Coronary artery (tissue), 2 donors: Measurements from ENCODE around the gene OSGEP.

Experiments used
- DNase-seq: peaks from one replicate; pipeline ENCODE4 v3.0.0-alpha.2; 2017; ENCODE audit warnings: low spot score
- H3K27ac ChIP-seq, 2 donors: fragments of 200-600 bp; sonication (generic); one replicate each; pipeline ENCODE4 v1.5.1; 2016 to 2019
- H3K4me3 ChIP-seq: fragments of 200-600 bp; sonication (generic); 2 replicates; pipeline ENCODE4 v1.5.1; 2016; ENCODE audit warnings: mild to moderate bottlenecking, moderate library complexity
- TF ChIP-seq, protein P1 (sequence below): fragments of 200-600 bp; sonication (generic); IDR thresholded peaks from one replicate; pipeline ENCODE4 v1.5.1; 2019; ENCODE audit warnings: antibody characterized with exemption

OSGEP gene

DNA sequence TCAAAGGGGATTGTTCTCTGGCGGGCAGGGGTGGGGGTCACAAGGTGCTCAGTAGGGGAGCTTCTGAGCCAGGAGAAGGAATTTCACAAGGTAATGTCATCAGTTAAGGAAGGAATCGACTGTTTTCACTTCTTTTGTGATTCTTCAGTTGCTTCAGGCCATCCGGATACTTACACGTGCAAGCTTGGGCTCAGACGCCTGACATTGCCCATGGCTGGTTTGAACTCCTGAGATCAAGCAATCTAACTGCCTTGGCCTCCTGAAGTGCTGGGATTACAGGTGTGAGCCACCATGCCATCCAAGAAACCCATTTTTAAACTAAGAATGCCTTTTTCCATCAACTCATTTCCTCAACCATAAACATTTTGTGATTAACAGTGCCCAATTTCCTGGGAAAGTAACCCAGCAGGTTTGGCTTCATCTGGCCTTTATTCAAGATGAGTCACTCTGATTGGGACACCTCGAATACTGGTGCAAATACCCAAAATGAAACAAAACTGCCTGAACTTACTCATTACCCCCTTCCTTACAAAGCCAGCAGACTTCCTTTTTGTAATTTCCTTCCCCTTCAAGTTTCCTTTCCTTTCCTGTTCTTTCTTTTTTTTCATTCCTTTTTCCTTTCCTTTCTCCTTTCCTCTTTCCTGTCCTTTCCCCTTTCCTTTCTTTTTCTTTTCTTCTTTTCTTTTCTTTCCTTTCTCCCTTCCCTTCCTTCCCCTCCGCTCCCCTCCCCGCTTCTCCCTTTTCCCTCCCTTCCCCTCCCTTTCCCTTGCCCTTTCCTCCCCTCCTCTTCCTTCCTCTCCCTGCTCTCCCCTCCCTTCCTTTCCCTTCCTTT is 40.5 kb upstream of the OSGEP start:
- Histone ChIP-seq H3K4me3 (no peak overlapping the region), H3K27ac (no peak overlapping the region)
- no peak for DNase-seq
- TF ChIP-seq, protein P1, sequence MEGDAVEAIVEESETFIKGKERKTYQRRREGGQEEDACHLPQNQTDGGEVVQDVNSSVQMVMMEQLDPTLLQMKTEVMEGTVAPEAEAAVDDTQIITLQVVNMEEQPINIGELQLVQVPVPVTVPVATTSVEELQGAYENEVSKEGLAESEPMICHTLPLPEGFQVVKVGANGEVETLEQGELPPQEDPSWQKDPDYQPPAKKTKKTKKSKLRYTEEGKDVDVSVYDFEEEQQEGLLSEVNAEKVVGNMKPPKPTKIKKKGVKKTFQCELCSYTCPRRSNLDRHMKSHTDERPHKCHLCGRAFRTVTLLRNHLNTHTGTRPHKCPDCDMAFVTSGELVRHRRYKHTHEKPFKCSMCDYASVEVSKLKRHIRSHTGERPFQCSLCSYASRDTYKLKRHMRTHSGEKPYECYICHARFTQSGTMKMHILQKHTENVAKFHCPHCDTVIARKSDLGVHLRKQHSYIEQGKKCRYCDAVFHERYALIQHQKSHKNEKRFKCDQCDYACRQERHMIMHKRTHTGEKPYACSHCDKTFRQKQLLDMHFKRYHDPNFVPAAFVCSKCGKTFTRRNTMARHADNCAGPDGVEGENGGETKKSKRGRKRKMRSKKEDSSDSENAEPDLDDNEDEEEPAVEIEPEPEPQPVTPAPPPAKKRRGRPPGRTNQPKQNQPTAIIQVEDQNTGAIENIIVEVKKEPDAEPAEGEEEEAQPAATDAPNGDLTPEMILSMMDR = no peak

DNA sequence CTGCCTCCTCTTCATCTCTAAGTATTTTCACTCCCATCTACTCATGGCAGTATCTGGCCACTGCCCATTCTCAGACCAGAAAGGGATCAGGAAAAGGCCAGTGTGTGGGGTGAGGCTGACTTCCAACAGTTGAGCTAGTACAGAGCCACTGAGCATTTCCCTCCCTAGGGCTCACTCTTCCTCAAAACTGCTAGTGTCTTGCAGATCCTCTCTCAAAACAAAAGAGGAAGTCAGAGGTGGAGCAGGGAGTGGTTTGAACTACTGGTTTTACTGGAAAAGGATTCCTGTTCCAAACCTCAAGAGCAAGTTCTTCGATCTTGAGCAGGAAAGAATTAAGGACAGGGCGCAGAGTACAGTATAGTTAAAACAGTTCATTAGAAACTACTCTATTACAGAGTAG is 39.0 kb upstream of the OSGEP start:
- DNase-seq = no peak
- H3K27ac ChIP-seq = peak overlapping the region in 1 of 2 donors; percentile 41
- TF ChIP-seq, protein P1 = no peak

DNA sequence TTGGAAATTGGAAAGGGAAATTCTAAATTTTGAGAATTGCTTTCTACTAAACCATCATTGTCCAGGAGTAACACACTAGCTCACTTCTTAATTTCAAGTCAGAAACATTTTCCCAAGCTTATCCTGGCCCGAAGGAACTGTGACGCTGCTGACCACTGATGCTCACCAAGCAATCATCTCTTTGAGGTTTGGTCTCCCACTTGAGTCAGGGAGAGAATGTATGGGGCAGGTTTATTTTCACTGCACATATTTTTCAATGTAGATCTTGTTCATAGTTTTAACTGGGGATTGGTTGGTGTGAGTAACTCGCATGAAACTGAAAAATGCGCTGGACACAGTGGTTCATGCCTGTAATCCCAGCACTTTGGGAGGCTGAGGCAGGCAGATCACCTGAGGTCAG is 37.9 kb upstream of the OSGEP start:
- no peak for DNase-seq
- Histone ChIP-seq H3K4me3 (no peak overlapping the region), H3K27ac (no peak overlapping the region)
- TF ChIP-seq, protein P1 = no peak

More for the DNA sequence above, 39.0 kb upstream of the OSGEP start:
- no peak overlapping the region for H3K4me3 ChIP-seq

DNA sequence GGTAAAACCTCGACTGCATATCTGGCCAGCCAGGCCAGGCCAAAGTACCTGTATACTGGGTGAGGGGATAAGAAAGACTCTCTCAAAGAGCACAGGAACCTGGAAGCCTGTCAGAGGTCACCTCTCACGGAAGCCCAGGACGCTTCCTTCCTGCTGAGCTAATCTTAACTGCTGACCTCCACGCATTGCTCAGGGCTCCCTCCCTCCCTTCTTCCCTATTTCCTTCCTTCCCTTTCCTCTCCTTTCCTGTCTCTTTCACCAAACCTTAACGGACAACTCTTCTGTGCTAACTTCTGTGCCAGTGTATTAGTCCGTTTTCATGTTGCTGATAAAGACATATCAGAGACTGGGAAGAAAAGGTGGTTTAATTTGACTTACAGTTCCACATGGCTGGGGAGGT is 36.0 kb upstream of the OSGEP start:
- no peak overlapping the region for H3K27ac ChIP-seq
- H3K4me3 ChIP-seq = no peak overlapping the region
- DNase-seq = no peak
- TF ChIP-seq, protein P1 = no peak

DNA sequence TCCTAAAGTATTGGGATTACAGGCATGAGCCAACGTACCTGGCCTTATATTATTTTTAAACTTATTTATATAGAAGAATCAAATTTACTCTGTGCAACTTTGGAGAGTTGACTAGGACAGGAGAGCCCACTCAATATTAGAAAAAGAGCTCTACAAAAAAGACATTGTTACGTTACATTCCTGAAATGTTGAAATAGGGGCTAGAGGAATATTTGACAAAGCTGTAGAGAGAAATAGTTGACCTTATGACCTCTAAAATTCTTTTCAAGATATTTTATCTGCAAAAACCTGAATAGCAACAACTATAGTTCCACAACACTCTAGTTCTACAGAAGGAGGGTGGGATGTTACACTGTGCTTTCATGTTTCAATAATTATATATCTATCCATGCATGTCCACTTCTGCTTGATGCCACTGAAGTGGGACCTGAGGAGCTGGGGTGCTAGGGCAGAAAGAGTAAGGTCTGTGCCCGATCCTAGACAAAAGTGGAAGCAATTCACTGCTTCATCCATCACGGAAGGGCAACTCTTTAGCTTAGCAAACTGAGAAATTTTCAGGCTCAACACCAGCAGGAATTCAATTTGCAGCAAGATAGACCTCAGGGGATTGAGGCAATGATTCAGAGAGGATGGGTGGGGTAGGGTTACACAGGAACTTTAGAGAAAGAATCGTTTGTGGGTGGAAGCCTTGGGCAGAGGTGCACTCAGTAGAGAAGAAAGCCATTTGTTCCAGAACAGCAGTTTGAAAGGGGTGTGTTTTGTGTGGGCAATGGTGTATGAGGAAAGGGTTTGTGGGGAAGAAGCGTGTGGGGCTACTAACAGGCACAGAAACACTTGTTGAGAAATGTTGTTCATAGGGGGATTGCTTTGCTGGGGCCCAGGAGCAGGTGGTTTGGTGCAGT is 34.7 kb upstream of the OSGEP start:
- no peak for DNase-seq
- Histone ChIP-seq H3K4me3 (no peak overlapping the region), H3K27ac (no peak overlapping the region)
- TF ChIP-seq, protein P1 = no peak

DNA sequence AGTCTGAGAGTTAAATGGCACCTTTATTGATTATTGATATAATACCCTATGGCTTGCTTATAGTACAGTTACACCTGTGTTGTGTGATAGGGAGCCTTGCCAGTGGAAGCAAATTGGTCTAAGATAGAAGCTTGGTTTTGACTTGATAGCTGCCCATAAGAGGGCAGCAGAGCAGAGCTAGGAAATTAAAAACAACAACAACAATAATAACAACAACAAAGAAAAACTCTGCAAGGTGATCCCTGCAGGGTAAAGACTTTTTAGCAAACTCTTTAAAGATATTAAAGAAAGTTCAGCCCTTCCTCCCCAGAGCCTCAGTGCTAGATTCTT is 32.7 kb upstream of the OSGEP start:
- Histone ChIP-seq H3K27ac (no peak overlapping the region), H3K4me3 (no peak overlapping the region)
- TF ChIP-seq, protein P1 = no peak
- DNase-seq = no peak
